Transverse colon (tissue), 4 donors: ENCODE results near the gene VTCN1.

Source experiments
- POLR2A ChIP-seq: fragments of 450-650 bp; IDR thresholded peaks from one replicate; pipeline ENCODE4 v1.6.1; 2016; ENCODE audit warnings: antibody characterized with exemption, mild to moderate bottlenecking, moderate library complexity
- POLR2AphosphoS5 ChIP-seq, 3 donors: sonication (generic); formaldehyde crosslinking; IDR thresholded peaks; one replicate each; pipeline ENCODE4 v1.6.1; 2016; ENCODE audit warnings: antibody characterized with exemption in 3 of 3
- TF ChIP-seq, protein P1 (sequence below), 5 experiments: fragments of 200-600 bp in 3 of 5; fragments of 450-650 bp in 2 of 5; sonication (generic) in 3 of 5; IDR thresholded peaks; 1 replicate in 2 of 5; 2 replicates in 3 of 5; pipeline ENCODE4 v1.5.1; 2016 to 2017; ENCODE audit warnings: antibody characterized with exemption in 5 of 5, inconsistent platforms in 3 of 5, mild to moderate bottlenecking in 2 of 5, moderate library complexity in 1 of 5

DNA sequence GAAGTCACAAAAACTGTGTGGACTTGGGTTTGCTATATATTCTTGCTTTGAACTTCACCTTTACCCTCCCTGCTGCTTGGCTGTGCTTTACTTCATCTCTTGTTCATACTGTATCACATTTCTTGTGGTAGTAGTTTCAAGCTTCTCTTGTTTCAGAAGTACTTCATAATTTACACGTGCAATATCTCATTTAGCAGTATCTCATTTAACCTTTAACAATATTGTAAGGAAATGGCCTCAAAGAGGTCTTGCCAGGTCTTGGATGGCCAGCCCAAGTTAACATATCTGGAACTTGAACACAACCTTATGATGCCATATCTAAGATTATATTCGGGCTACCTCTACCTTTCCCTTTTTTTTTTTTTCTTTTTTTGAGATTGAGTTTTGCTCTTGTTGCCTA is 87.5 kb downstream of the VTCN1 start:
- TF ChIP-seq, protein P1, sequence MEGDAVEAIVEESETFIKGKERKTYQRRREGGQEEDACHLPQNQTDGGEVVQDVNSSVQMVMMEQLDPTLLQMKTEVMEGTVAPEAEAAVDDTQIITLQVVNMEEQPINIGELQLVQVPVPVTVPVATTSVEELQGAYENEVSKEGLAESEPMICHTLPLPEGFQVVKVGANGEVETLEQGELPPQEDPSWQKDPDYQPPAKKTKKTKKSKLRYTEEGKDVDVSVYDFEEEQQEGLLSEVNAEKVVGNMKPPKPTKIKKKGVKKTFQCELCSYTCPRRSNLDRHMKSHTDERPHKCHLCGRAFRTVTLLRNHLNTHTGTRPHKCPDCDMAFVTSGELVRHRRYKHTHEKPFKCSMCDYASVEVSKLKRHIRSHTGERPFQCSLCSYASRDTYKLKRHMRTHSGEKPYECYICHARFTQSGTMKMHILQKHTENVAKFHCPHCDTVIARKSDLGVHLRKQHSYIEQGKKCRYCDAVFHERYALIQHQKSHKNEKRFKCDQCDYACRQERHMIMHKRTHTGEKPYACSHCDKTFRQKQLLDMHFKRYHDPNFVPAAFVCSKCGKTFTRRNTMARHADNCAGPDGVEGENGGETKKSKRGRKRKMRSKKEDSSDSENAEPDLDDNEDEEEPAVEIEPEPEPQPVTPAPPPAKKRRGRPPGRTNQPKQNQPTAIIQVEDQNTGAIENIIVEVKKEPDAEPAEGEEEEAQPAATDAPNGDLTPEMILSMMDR (IDR thresholded peaks at IDR 0.05) = no peak
- TF ChIP-seq POLR2A = no peak
- no peak for TF ChIP-seq POLR2AphosphoS5 (IDR thresholded peaks at IDR 0.05)
